GM21737 (cell line): ENCODE measurements around the gene GSC.
"Not testable (repeated sequence)": the region's sequence is repeated elsewhere in the genome, so short reads cannot be mapped to it uniquely, and the experiment has no call there.

Experiments
- ATAC-seq: cut with Tn5 transposase; IDR thresholded peaks from one replicate; pipeline ENCODE4 v1.9.1; 2021; ENCODE audit warnings: mild to moderate bottlenecking, moderate library complexity; ENCODE audit not compliant: unreplicated experiment

GSC gene

GRCh38 chr14:94769391-94770250, at the start of gene GSC:
GSC (minus strand) TSS chr14:94770113; CDS start chr14:94770015, 98 bp downstream.
- ATAC-seq, result no peak

GRCh38 chr14:94819531-94819930, 49.6 kb upstream of the GSC start:
- no peak for ATAC-seq

- no peak for ATAC-seq
Measured at GRCh38 chr14:94816113-94816512, 46.2 kb upstream of the GSC start.

GRCh38 chr14:94805680-94806288, 35.9 kb upstream of the GSC start:
- no peak for ATAC-seq

- ATAC-seq, result no peak
Measured at GRCh38 chr14:94801225-94801624, 31.3 kb upstream of the GSC start.

- ATAC-seq, result not testable (repeated sequence)
Measured at GRCh38 chr14:94800764-94801163, 30.9 kb upstream of the GSC start.

GRCh38 chr14:94797887-94798286, 28.0 kb upstream of the GSC start:
- ATAC-seq, result no peak

- no peak for ATAC-seq
Measured at GRCh38 chr14:94796278-94796677, 26.4 kb upstream of the GSC start.

- no peak for ATAC-seq
Measured at GRCh38 chr14:94795372-94795771, 25.5 kb upstream of the GSC start.

- no peak for ATAC-seq
Measured at GRCh38 chr14:94793901-94794300, 24.0 kb upstream of the GSC start.

- ATAC-seq, result no peak
Measured at GRCh38 chr14:94787655-94788054, 17.7 kb upstream of the GSC start.

GRCh38 chr14:94787092-94787491, 17.2 kb upstream of the GSC start:
- ATAC-seq, result no peak

- ATAC-seq, result no peak
Measured at GRCh38 chr14:94780536-94781399, 10.9 kb upstream of the GSC start.

- no peak for ATAC-seq
Measured at GRCh38 chr14:94779713-94780112, 9.8 kb upstream of the GSC start.

GRCh38 chr14:94775871-94776210, 5.9 kb upstream of the GSC start:
- ATAC-seq, result no peak

- ATAC-seq, result no peak
Measured at GRCh38 chr14:94775091-94775870, 5.4 kb upstream of the GSC start.

- ATAC-seq, result no peak
Measured at GRCh38 chr14:94774344-94775090, 4.6 kb upstream of the GSC start.

GRCh38 chr14:94773655-94774343, 3.9 kb upstream of the GSC start:
- ATAC-seq, result no peak

- no peak for ATAC-seq
Measured at GRCh38 chr14:94773061-94773648, 3.2 kb upstream of the GSC start.
